ENCODE measurements around the gene SEMA4C. TPM values are rescaled to one million over a fixed set of nuclear protein-coding genes. Genes with fewer than 3 reads are reported as not detected.
A peak's percentile ranks its signal among the peaks of the same experiment; 100 is the strongest.

Gene SEMA4C
- total RNA-seq, 1 donor from 2014 or later: 20.6 TPM

DNA sequence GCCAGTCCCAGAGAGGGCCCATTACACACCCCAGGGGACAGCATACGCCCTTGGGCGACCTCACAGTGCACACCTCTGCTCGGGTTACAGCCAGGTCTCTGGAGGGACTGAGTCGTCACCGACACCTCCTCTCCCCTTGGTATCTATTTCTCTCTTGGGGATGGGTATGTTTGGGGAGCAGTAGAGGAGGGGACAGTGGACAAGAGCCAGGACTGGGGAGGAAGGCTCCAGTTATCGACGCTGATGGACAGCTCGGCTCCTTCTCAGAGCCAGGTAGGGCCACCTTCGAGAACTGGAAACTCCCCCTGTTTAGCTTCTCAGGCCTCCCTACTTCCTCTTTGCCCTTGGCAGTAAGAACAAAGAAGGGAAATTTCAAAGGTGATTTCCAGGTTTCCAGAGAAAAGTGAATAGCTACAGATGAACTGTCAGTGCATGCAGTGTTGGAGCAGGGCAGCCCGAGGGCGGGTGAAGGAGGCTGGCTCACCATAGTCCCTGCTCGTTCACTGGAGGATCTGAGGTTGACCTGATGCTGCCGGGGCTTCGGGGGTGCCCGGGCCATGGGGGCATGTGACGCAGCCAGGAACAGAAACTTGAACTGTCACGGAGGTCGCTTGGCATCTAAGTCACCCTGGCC lies 4.4 kb upstream of the SEMA4C start:
- Mint-ChIP-seq H3K27ac (peak overlapping the region; percentile 65), H3K4me1 (ENCODE audit: low read depth) (peaks cover 26% of the 10 kb centered on the region), H3K27me3 (ENCODE audit: insufficient read depth) (peaks cover 30% of the 10 kb centered on the region), H3K9me3 (no peaks in the 10 kb centered on the region), H3K36me3 (ENCODE audit: low read depth) (peaks cover 3% of the 10 kb centered on the region), H3K4me3 (no peak overlapping the region)
- intact Hi-C loops (cut with micrococcal nuclease): loop anchor here (5.0 kb wide), 1 partner anchor 38 kb away; no protein-coding TSS in a partner anchor
- no peak for DNase-seq (ENCODE audit: low spot score)

DNA sequence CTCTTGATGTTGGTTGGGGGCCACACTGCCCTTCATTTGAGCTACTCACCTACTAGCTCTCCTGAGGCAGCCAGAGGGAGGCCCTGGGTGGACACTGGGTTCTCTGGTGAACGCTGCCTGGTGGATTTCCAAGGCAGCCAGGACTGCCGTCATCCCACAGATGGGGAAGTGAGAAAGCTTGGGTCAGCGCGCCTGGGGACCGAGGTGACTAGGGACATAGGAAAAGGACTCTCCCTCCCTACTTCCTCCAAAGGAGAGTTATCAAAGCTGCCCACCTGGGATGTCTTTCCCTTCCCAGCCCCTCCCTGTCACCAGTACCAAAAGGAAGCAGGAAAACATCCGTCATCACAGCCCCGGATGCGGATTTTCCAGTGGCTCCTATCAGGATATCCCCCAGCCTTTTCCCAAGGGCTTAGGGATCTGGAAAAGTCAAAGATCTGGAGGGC lies 3.8 kb upstream of the SEMA4C start:
- peaks cover 26% of the 10 kb centered on the region for H3K4me1 Mint-ChIP-seq (ENCODE audit: low read depth)
- no peaks in the 10 kb centered on the region for H3K9me3 Mint-ChIP-seq
- peaks cover 30% of the 10 kb centered on the region for H3K27me3 Mint-ChIP-seq (ENCODE audit: insufficient read depth)
- peaks cover 3% of the 10 kb centered on the region for H3K36me3 Mint-ChIP-seq (ENCODE audit: low read depth)
- H3K27ac Mint-ChIP-seq: no peak overlapping the region
- intact Hi-C loops (cut with micrococcal nuclease): loop anchor here (2.0 to 5.0 kb wide), 2 partner anchors 13 to 39 kb away; no protein-coding TSS in a partner anchor
- H3K4me3 Mint-ChIP-seq: no peak overlapping the region
- DNase-seq (ENCODE audit: low spot score): no peak

DNA sequence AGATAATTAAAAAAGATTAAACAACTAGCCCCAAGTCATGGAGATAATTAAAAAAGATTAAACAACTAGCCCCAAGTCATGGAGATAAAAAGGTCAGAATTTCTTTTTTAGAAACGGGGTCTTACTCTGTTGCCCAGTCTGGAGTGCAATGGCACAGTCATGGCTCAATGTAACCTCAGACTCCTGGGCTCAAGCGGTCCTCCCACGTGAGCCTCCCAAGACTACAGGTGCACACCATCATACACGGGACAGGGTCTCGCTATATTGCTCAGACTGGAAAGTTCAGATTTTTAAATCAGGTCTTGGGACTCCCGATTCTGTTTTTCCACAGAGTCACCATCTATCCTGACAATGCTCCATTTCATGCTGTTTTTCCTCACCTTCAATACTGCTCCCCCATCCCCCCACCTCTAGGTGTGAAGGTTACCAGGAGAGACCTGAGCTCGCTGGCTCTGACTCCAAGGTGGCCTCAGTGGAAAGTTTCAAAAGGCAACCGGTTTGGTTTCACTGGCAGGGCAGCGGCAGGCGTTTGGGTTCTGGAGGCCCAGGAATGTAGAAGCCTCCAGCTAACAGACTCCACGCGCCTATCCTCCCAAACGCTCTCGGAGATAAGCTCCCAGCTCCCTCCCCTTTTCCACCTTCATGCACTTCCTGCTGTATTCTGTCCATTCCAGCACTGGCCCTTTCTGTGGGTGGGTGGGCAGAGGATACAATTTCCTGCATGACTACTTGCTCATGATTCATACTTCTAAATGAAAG lies 2.9 kb upstream of the SEMA4C start:
- Mint-ChIP-seq H3K27ac (no peak overlapping the region), H3K27me3 (ENCODE audit: insufficient read depth) (peaks cover 30% of the 10 kb centered on the region), H3K9me3 (no peaks in the 10 kb centered on the region), H3K36me3 (ENCODE audit: low read depth) (peaks cover 5% of the 10 kb centered on the region), H3K4me1 (ENCODE audit: low read depth) (peaks cover 30% of the 10 kb centered on the region), H3K4me3 (no peak overlapping the region)
- intact Hi-C loops (cut with micrococcal nuclease): loop anchor here (2.0 to 5.0 kb wide), 2 partner anchors 14 to 40 kb away; no protein-coding TSS in a partner anchor
- no peak for DNase-seq (ENCODE audit: low spot score)

DNA sequence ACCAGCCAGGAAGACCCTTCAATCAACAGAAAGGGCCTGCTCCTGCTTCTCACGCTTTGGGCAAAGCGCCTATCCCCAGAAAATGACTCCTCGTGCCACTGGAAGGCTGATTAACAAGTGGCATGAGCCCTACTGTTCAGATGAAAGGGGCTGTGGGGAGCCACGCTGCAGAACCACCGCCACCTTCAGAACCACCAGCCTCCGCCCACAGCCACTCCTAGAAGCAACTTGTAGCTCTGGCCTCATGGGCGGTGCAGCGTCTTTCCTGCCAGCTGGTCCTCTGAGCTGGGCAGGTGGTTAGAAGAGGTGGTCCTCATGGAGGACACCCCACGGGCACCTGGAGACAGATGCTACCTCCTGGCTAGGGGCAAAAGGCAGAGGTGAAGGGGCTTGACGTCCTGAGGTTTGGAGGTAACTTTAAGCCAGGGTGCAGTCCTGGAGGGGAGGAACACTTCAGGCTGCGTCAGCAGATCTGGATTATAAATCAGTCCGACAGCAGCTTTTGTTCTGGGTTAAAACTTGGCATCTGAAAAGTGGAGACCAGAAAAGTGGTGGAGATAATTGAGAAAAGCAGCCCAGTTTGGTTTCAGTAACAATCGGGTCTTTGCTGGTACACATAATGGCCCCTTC lies 861 bp upstream of the SEMA4C start:
- no peaks in the 10 kb centered on the region for H3K9me3 Mint-ChIP-seq
- peaks cover 43% of the 10 kb centered on the region for H3K4me1 Mint-ChIP-seq (ENCODE audit: low read depth)
- H3K27me3 Mint-ChIP-seq (ENCODE audit: insufficient read depth): peaks cover 24% of the 10 kb centered on the region
- H3K36me3 Mint-ChIP-seq (ENCODE audit: low read depth): peaks cover 9% of the 10 kb centered on the region
- DNase-seq (ENCODE audit: low spot score): peak; percentile 47
- peak overlapping the region; percentile 90 for H3K4me3 Mint-ChIP-seq
- peak overlapping the region; percentile 83 for H3K27ac Mint-ChIP-seq
- intact Hi-C loops (cut with micrococcal nuclease): loop anchor here (1.0 to 5.0 kb wide), 2 partner anchors 42 to 92 kb away; no protein-coding TSS in a partner anchor

DNA sequence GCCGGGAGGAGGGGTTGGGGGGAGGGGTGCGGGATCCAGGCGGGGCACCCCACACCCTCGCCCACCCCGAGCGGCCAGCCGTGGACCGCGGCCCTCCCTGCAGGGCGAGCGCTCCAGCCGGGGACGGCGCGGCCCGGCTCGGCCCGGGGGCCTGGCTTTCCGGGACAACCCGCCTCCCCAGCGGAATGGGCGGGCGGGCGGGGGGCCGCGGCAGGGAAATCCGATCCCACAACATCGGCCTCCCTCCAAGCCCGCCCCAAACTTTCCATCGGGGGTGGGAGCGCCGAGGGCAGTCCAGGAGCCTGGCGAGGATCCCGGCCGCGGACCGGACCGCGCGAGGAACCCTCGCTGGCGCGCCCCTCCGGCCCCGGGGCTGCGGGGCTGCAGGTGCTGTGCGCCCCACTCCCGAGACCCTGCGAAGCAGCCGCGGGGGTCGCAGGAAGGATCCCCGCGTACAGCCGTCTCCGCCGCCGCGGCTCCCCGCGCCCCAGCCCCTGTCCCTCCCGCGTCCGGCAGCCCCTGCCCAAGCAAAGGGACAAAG lies 529 bp downstream of the SEMA4C start:
- no peak for DNase-seq (ENCODE audit: low spot score)
- peaks cover 40% of the 10 kb centered on the region for H3K4me1 Mint-ChIP-seq (ENCODE audit: low read depth)
- intact Hi-C loops (cut with micrococcal nuclease): no loop called here
- H3K4me3 Mint-ChIP-seq: no peak overlapping the region
- H3K9me3 Mint-ChIP-seq: no peaks in the 10 kb centered on the region
- H3K36me3 Mint-ChIP-seq (ENCODE audit: low read depth): peaks cover 12% of the 10 kb centered on the region
- H3K27me3 Mint-ChIP-seq (ENCODE audit: insufficient read depth): peaks cover 24% of the 10 kb centered on the region
- no peak overlapping the region for H3K27ac Mint-ChIP-seq

DNA sequence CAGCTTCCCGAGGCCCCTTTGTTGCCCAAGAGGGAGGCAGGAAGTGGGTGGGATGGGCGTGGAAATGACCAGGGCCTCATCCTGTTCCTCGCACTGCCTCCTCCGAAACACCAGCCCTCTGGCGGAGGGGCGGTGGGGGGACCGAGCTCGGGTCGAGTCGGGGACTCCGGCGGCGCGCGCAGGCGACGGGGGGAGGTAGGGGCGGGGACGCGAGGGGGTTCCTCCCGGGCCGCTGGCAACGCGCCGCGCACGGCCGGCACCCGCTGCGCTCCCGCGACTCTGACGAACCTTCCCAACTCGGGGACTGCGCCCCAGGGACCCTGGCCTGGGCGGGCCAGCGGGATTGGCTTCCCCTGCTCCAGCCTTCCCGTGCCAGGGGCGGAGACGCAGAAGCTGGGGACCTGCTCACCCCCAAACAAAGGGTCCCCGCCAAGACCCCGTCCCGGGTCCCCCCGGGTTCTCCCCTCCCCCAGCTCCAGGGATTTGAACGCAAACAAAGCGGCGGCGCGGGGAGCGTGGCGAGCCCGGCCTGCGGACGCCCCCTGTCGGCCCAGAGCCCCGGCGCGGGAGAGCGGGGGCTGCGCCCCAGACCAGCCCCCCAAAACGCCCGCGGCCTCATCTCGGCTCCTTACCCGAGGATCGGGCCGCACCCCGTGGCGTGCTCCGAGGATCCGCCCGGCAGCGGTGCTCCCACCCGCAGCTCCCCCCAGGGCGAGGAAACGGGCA lies 1.2 kb downstream of the SEMA4C start:
- H3K4me1 Mint-ChIP-seq (ENCODE audit: low read depth): peaks cover 33% of the 10 kb centered on the region
- H3K4me3 Mint-ChIP-seq: peak overlapping the region; percentile 83
- peaks cover 12% of the 10 kb centered on the region for H3K36me3 Mint-ChIP-seq (ENCODE audit: low read depth)
- intact Hi-C loops (cut with micrococcal nuclease): loop anchor here (1.0 kb wide), 1 partner anchor 10 kb away; the partner anchor contains the start of gene ANKRD39
- peak; percentile 52 for DNase-seq (ENCODE audit: low spot score)
- H3K27ac Mint-ChIP-seq: peak overlapping the region; percentile 81
- H3K27me3 Mint-ChIP-seq (ENCODE audit: insufficient read depth): peaks cover 24% of the 10 kb centered on the region
- no peaks in the 10 kb centered on the region for H3K9me3 Mint-ChIP-seq

DNA sequence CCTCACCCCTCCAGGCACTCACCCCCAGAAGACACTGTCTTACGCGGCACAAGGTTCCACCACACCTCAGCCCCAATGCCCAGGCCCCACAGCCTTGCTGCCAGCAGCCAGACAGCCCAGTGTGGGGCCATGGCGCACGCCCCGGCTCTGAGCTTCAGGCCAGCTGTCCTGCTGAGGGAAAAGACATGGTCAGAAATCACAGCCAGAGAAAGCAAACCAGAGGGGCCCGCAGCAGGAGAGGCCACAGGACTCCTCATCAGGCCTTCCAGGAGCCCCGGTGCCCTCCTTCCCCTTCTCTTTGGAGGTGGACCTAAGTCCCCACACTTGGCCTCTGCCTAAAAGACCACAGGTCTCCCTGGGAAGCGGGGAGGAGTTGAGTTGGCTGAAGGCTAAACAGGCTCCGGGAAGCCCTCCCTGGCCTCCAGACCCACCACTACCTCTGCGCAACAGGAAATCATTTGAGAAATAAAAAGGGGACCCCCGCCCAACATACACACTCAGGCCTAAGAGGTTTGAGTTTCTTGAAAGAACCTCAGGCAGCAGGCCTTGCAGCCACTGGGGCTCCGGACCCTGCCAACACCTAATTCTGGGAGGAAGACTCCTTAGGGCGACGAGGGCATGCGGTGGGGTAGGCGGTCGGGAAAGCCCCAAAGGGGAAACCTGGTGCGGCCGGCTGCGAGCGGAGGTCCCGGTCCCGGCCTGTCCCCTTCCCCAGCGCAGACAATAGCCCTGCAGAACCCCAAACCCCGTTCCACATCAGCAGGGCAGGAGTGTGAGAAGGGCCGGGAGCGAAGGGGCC lies 1.9 kb downstream of the SEMA4C start:
- no peak for DNase-seq (ENCODE audit: low spot score)
- no peaks in the 10 kb centered on the region for H3K9me3 Mint-ChIP-seq
- peaks cover 29% of the 10 kb centered on the region for H3K4me1 Mint-ChIP-seq (ENCODE audit: low read depth)
- intact Hi-C loops (cut with micrococcal nuclease): loop anchor here (1.0 kb wide), 1 partner anchor 10 kb away; the partner anchor contains the start of gene ANKRD39
- H3K4me3 Mint-ChIP-seq: peak overlapping the region; percentile 83
- peaks cover 18% of the 10 kb centered on the region for H3K36me3 Mint-ChIP-seq (ENCODE audit: low read depth)
- peaks cover 20% of the 10 kb centered on the region for H3K27me3 Mint-ChIP-seq (ENCODE audit: insufficient read depth)
- H3K27ac Mint-ChIP-seq: peak overlapping the region; percentile 81

DNA sequence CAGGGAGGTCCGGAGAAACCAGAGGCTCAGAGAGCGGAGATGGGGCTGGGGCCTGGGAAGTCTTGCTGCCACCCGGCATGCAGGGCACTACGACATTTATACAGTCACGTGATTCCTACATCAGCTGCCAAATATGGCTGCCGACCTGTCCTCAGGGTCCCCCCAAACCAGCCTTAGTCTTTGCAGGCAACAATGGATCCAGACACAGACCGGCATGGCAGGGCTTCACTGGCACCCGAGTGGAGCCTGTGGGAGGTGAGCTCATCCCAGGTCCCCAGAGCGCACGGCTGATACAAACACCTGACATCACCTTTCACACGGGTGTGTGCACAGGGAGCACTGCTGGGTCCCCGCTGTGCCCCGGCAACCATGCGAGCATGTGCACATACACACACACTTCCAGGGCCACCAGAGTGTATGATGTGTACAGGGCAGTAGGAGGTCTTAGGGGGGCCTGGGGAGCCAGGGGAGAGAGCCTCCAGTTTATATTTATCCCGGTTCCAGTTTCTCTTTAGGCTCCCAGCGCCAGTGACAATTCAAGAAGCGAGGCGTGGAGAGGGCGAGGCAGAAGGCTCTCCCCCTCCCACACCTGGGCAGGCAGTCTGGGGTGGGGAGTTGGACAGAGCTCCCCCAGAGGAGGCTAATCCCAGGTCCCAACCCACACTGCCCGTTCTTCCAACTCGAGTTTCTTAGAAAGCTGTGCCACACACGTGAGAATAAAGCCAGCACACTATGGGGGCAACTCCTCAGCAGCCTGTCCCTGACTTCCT lies 2.7 kb downstream of the SEMA4C start:
- intact Hi-C loops (cut with micrococcal nuclease): no loop called here
- Mint-ChIP-seq H3K27ac (peak overlapping the region; percentile 81), H3K9me3 (no peaks in the 10 kb centered on the region)

DNA sequence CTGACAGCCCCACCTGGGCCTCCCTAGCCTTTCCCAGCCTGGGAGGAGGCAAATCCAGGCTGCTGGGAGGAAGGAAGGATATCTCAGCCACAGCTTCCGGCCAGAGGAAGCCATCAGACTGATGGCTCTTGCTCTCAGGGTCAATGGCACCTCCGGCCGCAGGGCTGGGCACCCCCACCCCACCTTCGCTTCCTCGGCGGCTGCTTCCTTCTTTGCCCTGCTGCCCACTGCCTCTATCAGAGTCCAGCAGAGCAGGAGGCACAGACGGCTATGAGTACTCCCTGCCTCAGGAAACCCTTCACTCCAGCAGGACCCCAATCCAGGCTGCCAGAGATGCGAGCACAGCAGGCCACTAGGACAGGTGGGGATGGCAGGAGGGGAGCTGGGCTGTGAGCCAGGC lies 3.3 kb downstream of the SEMA4C start:
- H3K27me3 Mint-ChIP-seq (ENCODE audit: insufficient read depth): peaks cover 9% of the 10 kb centered on the region
- intact Hi-C loops (cut with micrococcal nuclease): no loop called here
- peaks cover 29% of the 10 kb centered on the region for H3K4me1 Mint-ChIP-seq (ENCODE audit: low read depth)
- DNase-seq (ENCODE audit: low spot score): no peak
- H3K9me3 Mint-ChIP-seq: no peaks in the 10 kb centered on the region
- H3K4me3 Mint-ChIP-seq: peak overlapping the region; percentile 83
- H3K27ac Mint-ChIP-seq: no peak overlapping the region
- H3K36me3 Mint-ChIP-seq (ENCODE audit: low read depth): peaks cover 18% of the 10 kb centered on the region

More for the DNA sequence above, 2.7 kb downstream of the SEMA4C start:
- no peak for DNase-seq (ENCODE audit: low spot score)
- Mint-ChIP-seq H3K36me3 (ENCODE audit: low read depth) (peaks cover 18% of the 10 kb centered on the region), H3K4me3 (peak overlapping the region; percentile 83), H3K4me1 (ENCODE audit: low read depth) (peaks cover 29% of the 10 kb centered on the region), H3K27me3 (ENCODE audit: insufficient read depth) (peaks cover 12% of the 10 kb centered on the region)

DNA sequence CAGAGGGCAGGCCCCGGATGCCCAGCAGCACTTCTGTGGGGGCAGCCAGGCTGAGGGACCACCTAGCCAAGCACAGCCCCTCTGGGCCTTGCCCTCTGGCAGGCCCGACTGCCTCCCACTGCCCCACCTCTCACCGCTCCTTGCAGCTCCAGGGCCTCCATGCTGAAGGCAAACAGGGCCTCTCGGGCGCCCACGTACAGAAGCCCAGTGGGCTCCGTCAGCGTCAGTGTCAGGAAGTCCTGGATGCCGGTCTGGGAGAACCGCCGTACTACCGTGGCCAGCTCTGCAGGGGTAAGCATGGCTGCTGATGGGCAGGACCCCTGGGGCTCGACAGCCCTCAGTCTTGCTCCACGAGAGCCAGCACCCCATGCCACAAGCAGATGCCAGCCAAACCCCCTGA lies 3.7 kb downstream of the SEMA4C start:
- Mint-ChIP-seq H3K36me3 (ENCODE audit: low read depth) (peaks cover 18% of the 10 kb centered on the region), H3K27ac (no peak overlapping the region), H3K4me1 (ENCODE audit: low read depth) (peaks cover 27% of the 10 kb centered on the region), H3K4me3 (no peak overlapping the region), H3K27me3 (ENCODE audit: insufficient read depth) (peaks cover 7% of the 10 kb centered on the region), H3K9me3 (no peaks in the 10 kb centered on the region)
- intact Hi-C loops (cut with micrococcal nuclease): no loop called here
- no peak for DNase-seq (ENCODE audit: low spot score)

DNA sequence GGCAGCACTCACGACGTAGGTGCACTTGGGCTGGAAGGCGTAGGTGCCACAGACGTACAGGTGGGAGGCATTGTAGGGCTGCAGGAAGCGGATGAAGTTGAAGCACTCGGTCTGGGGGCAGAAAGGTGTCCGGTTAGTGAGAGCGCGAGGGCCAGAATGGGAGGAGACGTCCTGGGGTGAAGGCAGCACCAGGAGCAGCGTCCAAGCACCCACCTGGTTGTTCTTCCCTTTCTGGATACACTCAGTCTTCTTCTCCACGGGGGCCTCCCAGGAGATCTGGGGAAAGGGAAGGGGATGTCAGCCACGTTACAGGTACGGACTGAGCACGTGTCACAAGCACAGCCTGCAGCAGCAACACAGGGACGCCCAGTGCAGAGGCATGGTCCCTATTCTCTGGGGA lies 4.2 kb downstream of the SEMA4C start:
- Mint-ChIP-seq H3K4me1 (ENCODE audit: low read depth) (peaks cover 22% of the 10 kb centered on the region), H3K4me3 (peak overlapping the region; percentile 33), H3K9me3 (no peaks in the 10 kb centered on the region), H3K36me3 (ENCODE audit: low read depth) (peaks cover 17% of the 10 kb centered on the region), H3K27ac (no peak overlapping the region), H3K27me3 (ENCODE audit: insufficient read depth) (peaks cover 2% of the 10 kb centered on the region)
- no peak for DNase-seq (ENCODE audit: low spot score)
- intact Hi-C loops (cut with micrococcal nuclease): no loop called here

Data from activated T-helper 1 cell treated with anti-CD3 and anti-CD28 coated beads, Interleukin-12 subunit alpha, Interleukin-12 subunit beta, Interleukin-2, Interleukin-4 antibody, amounts not matched to agents 30 ng/mL and 10 ng/mL and 1 ng/mL, durations not matched to agents 14 hours and 24 hours and 36 hours (primary cell).